ENCODE results near the gene NAB1. TPM values are rescaled to one million over a fixed set of nuclear protein-coding genes. Genes with fewer than 3 reads are reported as not detected.

NAB1 gene
- total RNA-seq, 1 donor from 2014 or later, result 38.6 TPM

- Histone ChIP-seq H3K4me1 (peaks cover 5% of the 10 kb centered on the region), H3K27ac (no peak overlapping the region), H3K36me3 (peaks cover 6% of the 10 kb centered on the region), H3K9me3 (no peaks in the 10 kb centered on the region), H3K4me3 (no peak overlapping the region), H3K27me3 (no peaks in the 10 kb centered on the region)
- no peak for TF ChIP-seq CTCF (IDR thresholded peaks at IDR 0.05)
- DNase-seq (no peak), ATAC-seq (no peak)
- intact Hi-C loops (cut with DNase I), result no loop called here
Measured at GRCh38 chr2:190664240-190664639, 15.4 kb downstream of the NAB1 start.

- TF ChIP-seq CTCF (IDR thresholded peaks at IDR 0.05), result no peak
- H3K36me3 ChIP-seq, result peaks cover 16% of the 10 kb centered on the region
- no peak overlapping the region for H3K27ac ChIP-seq
- DNase-seq, result no peak
- peaks cover under 1% of the 10 kb centered on the region for H3K4me1 ChIP-seq
- no peak for ATAC-seq
- H3K4me3 ChIP-seq, result no peak overlapping the region
- no peaks in the 10 kb centered on the region for H3K9me3 ChIP-seq
- H3K27me3 ChIP-seq, result no peaks in the 10 kb centered on the region
- intact Hi-C loops (cut with DNase I), result no loop called here
Measured at GRCh38 chr2:190666895-190667294, 18.0 kb downstream of the NAB1 start.

- intact Hi-C loops (cut with DNase I), result no loop called here
- H3K9me3 ChIP-seq, result no peaks in the 10 kb centered on the region
- DNase-seq (no peak), ATAC-seq (no peak)
- no peaks in the 10 kb centered on the region for H3K4me1 ChIP-seq
- H3K27ac ChIP-seq, result no peak overlapping the region
- no peak overlapping the region for H3K4me3 ChIP-seq
- TF ChIP-seq CTCF (IDR thresholded peaks at IDR 0.05), result no peak
- no peaks in the 10 kb centered on the region for H3K27me3 ChIP-seq
- H3K36me3 ChIP-seq, result peaks cover 30% of the 10 kb centered on the region
Measured at GRCh38 chr2:190668892-190669291, 20.0 kb downstream of the NAB1 start.

- H3K36me3 ChIP-seq, result peaks cover 45% of the 10 kb centered on the region
- no peak for DNase-seq
- TF ChIP-seq CTCF (IDR thresholded peaks at IDR 0.05), result no peak
- H3K4me1 ChIP-seq, result no peaks in the 10 kb centered on the region
- H3K4me3 ChIP-seq, result no peak overlapping the region
- H3K27ac ChIP-seq, result no peak overlapping the region
- no peaks in the 10 kb centered on the region for H3K9me3 ChIP-seq
- ATAC-seq, result no peak
- no peaks in the 10 kb centered on the region for H3K27me3 ChIP-seq
- intact Hi-C loops (cut with DNase I), result no loop called here
Measured at GRCh38 chr2:190670182-190670946, 21.5 kb downstream of the NAB1 start.

GRCh38 chr2:190674966-190675650 lies 26.2 kb downstream of the NAB1 start:
- Histone ChIP-seq H3K27ac (no peak overlapping the region), H3K4me3 (no peak overlapping the region), H3K36me3 (peaks cover 48% of the 10 kb centered on the region), H3K4me1 (peaks cover 9% of the 10 kb centered on the region), H3K27me3 (no peaks in the 10 kb centered on the region), H3K9me3 (no peaks in the 10 kb centered on the region)
- DNase-seq (no peak), ATAC-seq (no peak)
- intact Hi-C loops (cut with DNase I), result no loop called here
- no peak for TF ChIP-seq CTCF (IDR thresholded peaks at IDR 0.05)

All from upper lobe of right lung (tissue), 1 donor.